ENCODE results near the gene IQSEC2. TPM values are rescaled to one million over a fixed set of nuclear protein-coding genes. Genes with fewer than 3 reads are reported as not detected.

Gene IQSEC2
- total and polyA plus RNA-seq, 9 of the 15 experiments (the other 6 are each of a cell fraction or from before 2014, with no cell fraction given), result 2.7 to 41.8 (median 20.1) TPM

- H3K36me3 ChIP-seq (ENCODE audit: control insufficient read depth, insufficient read depth, low read length), result peaks cover 2% of the 10 kb centered on the region; the same call in 1 of the 3 replicates
- POLR2A ChIA-PET, result interaction anchor here (0.6 to 1.0 kb wide), 3 partner anchors 8 to 160 kb away, joined by 3 to 4 read pairs (median 4); partner anchors contain the start of genes RIBC1 and SMC1A
- H3K27ac ChIP-seq (ENCODE audit: extremely low read depth, low read depth, low read length), result no peak overlapping the region
- H3K4me2 ChIP-seq (ENCODE audit: insufficient read depth, low read length), result peak overlapping the region; percentile 43; the same call in 1 of the 2 replicates
- H2AFZ ChIP-seq (ENCODE audit: low read depth, low read length), result peak overlapping the region; percentile 65; the same call in 1 of the 2 replicates
- WGBS (ENCODE audit: insufficient coverage, low coverage, missing lambda C conversion rate), result 66% methylated on average over 6 of the region's 7 CpGs
- H3K9me1 ChIP-seq (ENCODE audit: control insufficient read depth, insufficient read depth, low read length), result no peaks in the 10 kb centered on the region
- no peaks in the 10 kb centered on the region for H3K9me3 ChIP-seq (replicated peaks; ENCODE audit: control insufficient read depth, insufficient read depth, low read depth, low read length)
- no TSS peak for BruUV-seq (replicated peaks)
- ATAC-seq (no peak), DNase-seq (ENCODE audit: extremely low read depth in 1 of 4, low spot score in 3 of 4) (no peak), FAIRE-seq (no peak)
- H3K4me1 ChIP-seq (replicated peaks in 1 of 2; ENCODE audit: control insufficient read depth in 2 of 2, insufficient read depth in 2 of 2, low read length in 2 of 2), result peaks cover 48 to 49% of the 10 kb centered on the region in 2 experiments; a peak in 4 of 5 replicates
- H3K79me2 ChIP-seq (ENCODE audit: control insufficient read depth, insufficient read depth, low read length), result no peaks in the 10 kb centered on the region; the same call in 1 of the 3 replicates
- H3K4me3 ChIP-seq, result no peak overlapping the region
- no peaks in the 10 kb centered on the region for H4K20me1 ChIP-seq (replicated peaks; ENCODE audit: control insufficient read depth, insufficient read depth, low read length)
- H3K27me3 ChIP-seq (ENCODE audit: control insufficient read depth in 2 of 2, insufficient read depth in 2 of 2, low read length in 2 of 2), result no peaks in the 10 kb centered on the region
- in situ Hi-C loops (cut with MboI), result no loop called here
- peak overlapping the region in 1 of 2 experiments; percentile 61; a peak in 1 of 4 replicates for H3K9ac ChIP-seq (ENCODE audit: insufficient read depth in 1 of 2, low read depth in 2 of 2, low read length in 2 of 2)
- intact Hi-C loops (cut with micrococcal nuclease), result no loop called here
- CTCF ChIA-PET (ENCODE audit: low intra/inter-chr PET ratio), result no interaction called here
- TF ChIP-seq HMG20A (CRISPR knock-in tag; conservative IDR thresholded peaks at IDR 0.05) (no peak), BHLHE40 (IDR thresholded peaks at IDR 0.05; ENCODE audit: low read length) (no peak), RCOR1 (IDR thresholded peaks at IDR 0.05; ENCODE audit: borderline replicate concordance in 1 of 2, low read depth in 2 of 2, low read length in 2 of 2) (0 out of 4 replicates have a peak, but pooled peaks of 1 of the 2 experiments have one; percentile 36), RB1 (IDR thresholded peaks at IDR 0.05; ENCODE audit: low read depth) (no peak), LARP7 (IDR thresholded peaks at IDR 0.05) (no peak)
- TF ChIP-seq, protein P1, sequence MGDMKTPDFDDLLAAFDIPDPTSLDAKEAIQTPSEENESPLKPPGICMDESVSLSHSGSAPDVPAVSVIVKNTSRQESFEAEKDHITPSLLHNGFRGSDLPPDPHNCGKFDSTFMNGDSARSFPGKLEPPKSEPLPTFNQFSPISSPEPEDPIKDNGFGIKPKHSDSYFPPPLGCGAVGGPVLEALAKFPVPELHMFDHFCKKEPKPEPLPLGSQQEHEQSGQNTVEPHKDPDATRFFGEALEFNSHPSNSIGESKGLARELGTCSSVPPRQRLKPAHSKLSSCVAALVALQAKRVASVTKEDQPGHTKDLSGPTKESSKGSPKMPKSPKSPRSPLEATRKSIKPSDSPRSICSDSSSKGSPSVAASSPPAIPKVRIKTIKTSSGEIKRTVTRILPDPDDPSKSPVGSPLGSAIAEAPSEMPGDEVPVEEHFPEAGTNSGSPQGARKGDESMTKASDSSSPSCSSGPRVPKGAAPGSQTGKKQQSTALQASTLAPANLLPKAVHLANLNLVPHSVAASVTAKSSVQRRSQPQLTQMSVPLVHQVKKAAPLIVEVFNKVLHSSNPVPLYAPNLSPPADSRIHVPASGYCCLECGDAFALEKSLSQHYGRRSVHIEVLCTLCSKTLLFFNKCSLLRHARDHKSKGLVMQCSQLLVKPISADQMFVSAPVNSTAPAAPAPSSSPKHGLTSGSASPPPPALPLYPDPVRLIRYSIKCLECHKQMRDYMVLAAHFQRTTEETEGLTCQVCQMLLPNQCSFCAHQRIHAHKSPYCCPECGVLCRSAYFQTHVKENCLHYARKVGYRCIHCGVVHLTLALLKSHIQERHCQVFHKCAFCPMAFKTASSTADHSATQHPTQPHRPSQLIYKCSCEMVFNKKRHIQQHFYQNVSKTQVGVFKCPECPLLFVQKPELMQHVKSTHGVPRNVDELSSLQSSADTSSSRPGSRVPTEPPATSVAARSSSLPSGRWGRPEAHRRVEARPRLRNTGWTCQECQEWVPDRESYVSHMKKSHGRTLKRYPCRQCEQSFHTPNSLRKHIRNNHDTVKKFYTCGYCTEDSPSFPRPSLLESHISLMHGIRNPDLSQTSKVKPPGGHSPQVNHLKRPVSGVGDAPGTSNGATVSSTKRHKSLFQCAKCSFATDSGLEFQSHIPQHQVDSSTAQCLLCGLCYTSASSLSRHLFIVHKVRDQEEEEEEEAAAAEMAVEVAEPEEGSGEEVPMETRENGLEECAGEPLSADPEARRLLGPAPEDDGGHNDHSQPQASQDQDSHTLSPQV (IDR thresholded peaks at IDR 0.05), result no peak
- TF ChIP-seq, protein P2, sequence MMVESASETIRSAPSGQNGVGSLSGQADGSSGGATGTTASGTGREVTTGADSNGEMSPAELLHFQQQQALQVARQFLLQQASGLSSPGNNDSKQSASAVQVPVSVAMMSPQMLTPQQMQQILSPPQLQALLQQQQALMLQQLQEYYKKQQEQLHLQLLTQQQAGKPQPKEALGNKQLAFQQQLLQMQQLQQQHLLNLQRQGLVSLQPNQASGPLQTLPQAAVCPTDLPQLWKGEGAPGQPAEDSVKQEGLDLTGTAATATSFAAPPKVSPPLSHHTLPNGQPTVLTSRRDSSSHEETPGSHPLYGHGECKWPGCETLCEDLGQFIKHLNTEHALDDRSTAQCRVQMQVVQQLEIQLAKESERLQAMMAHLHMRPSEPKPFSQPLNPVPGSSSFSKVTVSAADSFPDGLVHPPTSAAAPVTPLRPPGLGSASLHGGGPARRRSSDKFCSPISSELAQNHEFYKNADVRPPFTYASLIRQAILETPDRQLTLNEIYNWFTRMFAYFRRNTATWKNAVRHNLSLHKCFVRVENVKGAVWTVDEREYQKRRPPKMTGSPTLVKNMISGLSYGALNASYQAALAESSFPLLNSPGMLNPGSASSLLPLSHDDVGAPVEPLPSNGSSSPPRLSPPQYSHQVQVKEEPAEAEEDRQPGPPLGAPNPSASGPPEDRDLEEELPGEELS (CRISPR knock-in tag; IDR thresholded peaks at IDR 0.05; ENCODE audit: borderline replicate concordance), result no peak
- TF ChIP-seq, protein P3, sequence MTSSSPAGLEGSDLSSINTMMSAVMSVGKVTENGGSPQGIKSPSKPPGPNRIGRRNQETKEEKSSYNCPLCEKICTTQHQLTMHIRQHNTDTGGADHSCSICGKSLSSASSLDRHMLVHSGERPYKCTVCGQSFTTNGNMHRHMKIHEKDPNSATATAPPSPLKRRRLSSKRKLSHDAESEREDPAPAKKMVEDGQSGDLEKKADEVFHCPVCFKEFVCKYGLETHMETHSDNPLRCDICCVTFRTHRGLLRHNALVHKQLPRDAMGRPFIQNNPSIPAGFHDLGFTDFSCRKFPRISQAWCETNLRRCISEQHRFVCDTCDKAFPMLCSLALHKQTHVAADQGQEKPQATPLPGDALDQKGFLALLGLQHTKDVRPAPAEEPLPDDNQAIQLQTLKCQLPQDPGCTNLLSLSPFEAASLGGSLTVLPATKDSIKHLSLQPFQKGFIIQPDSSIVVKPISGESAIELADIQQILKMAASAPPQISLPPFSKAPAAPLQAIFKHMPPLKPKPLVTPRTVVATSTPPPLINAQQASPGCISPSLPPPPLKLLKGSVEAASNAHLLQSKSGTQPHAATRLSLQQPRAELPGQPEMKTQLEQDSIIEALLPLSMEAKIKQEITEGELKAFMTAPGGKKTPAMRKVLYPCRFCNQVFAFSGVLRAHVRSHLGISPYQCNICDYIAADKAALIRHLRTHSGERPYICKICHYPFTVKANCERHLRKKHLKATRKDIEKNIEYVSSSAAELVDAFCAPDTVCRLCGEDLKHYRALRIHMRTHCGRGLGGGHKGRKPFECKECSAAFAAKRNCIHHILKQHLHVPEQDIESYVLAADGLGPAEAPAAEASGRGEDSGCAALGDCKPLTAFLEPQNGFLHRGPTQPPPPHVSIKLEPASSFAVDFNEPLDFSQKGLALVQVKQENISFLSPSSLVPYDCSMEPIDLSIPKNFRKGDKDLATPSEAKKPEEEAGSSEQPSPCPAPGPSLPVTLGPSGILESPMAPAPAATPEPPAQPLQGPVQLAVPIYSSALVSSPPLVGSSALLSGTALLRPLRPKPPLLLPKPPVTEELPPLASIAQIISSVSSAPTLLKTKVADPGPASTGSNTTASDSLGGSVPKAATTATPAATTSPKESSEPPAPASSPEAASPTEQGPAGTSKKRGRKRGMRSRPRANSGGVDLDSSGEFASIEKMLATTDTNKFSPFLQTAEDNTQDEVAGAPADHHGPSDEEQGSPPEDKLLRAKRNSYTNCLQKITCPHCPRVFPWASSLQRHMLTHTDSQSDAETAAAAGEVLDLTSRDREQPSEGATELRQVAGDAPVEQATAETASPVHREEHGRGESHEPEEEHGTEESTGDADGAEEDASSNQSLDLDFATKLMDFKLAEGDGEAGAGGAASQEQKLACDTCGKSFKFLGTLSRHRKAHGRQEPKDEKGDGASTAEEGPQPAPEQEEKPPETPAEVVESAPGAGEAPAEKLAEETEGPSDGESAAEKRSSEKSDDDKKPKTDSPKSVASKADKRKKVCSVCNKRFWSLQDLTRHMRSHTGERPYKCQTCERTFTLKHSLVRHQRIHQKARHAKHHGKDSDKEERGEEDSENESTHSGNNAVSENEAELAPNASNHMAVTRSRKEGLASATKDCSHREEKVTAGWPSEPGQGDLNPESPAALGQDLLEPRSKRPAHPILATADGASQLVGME (CRISPR knock-in tag; IDR thresholded peaks at IDR 0.05), result peak; percentile 71; the same call in 1 of the 2 replicates
These were observed 19.0 kb downstream of the IQSEC2 start for GRCh38 chrX:53262189-53262917.

Data from K562 (cell line).